Nephron (organoid): Measurements from ENCODE around the gene HSPG2.
A peak's percentile ranks its signal among the peaks of the same experiment; 100 is the strongest.

Experiments
- H3K27ac Mint-ChIP-seq, 3 experiments: 2 replicates each; pipeline ENCODE4 v1.8.0; 2020; ENCODE audit warnings: mixed read lengths in 3 of 3, mild to moderate bottlenecking in 2 of 3, moderate library complexity in 1 of 3
- H3K27me3 Mint-ChIP-seq: 2 replicates; pipeline ENCODE4 v1.8.0; 2021; ENCODE audit warnings: low read depth, mild to moderate bottlenecking, moderate library complexity, mixed read lengths
- H3K36me3 Mint-ChIP-seq: 2 replicates; pipeline ENCODE4 v1.8.0; 2020; ENCODE audit warnings: low read depth, mixed read lengths
- H3K4me1 Mint-ChIP-seq: 2 replicates; pipeline ENCODE4 v1.8.0; 2020; ENCODE audit warnings: mixed read lengths
- H3K4me3 Mint-ChIP-seq, 3 experiments: 2 replicates each; pipeline ENCODE4 v1.8.0; 2020; ENCODE audit warnings: mild to moderate bottlenecking in 3 of 3, mixed read lengths in 3 of 3, moderate library complexity in 2 of 3
- H3K9me3 Mint-ChIP-seq: 2 replicates; pipeline ENCODE4 v1.8.0; 2020; ENCODE audit warnings: mixed read lengths
- CTCF ChIP-seq, 3 experiments: fragments of 200-600 bp; sonication (generic); IDR thresholded peaks; one replicate each; pipeline ENCODE4 v1.5.0; 2021; ENCODE audit warnings: antibody characterized with exemption in 3 of 3; ENCODE audit not compliant: unreplicated experiment in 3 of 3

Gene HSPG2

GRCh38 chr1:21814981-21815582, 122.0 kb downstream of the HSPG2 start:
- H3K27me3 Mint-ChIP-seq: peaks cover 5% of the 10 kb centered on the region
- no peaks in the 10 kb centered on the region for H3K9me3 Mint-ChIP-seq
- peaks cover 6% of the 10 kb centered on the region for H3K36me3 Mint-ChIP-seq
- no peak for TF ChIP-seq CTCF (IDR thresholded peaks at IDR 0.05; ENCODE audit: unreplicated experiment in 3 of 3)
- H3K4me1 Mint-ChIP-seq: peaks cover 10% of the 10 kb centered on the region
- no peak overlapping the region for H3K27ac Mint-ChIP-seq
- peak overlapping the region; percentile 61 to 70 (median 69) for H3K4me3 Mint-ChIP-seq

DNA sequence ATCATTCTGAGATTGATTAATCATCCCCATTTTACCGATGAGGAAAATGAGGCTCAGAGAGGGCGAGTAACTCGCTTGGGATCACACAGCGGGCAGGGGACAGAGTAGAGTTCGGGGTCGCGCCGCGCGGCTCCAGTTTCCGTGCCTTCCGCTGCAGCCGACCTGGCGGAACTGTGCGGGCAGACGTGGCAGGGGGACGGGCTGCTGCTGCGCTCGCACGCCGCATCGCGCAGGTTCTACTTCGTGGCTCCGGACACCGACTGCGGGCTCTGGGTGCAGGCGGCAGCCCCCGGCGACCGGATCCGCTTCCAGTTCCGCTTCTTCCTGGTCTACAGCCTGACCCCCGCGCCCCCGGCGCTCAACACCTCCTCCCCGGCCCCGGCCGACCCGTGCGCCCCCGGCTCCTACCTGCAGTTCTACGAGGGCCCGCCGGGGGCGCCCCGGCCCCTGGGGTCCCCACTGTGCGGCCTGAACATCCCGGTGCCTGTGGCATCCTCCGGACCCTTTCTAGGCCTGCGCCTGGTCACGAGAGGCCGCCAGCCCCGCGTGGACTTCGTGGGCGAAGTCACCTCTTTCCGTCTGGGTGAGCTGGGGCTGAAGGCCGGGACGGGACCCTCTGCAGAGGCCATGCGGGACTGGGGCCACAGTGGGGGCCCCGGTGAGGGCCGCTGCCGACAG, 122.7 kb downstream of the HSPG2 start:
- Mint-ChIP-seq H3K27ac (no peak overlapping the region), H3K27me3 (peaks cover 5% of the 10 kb centered on the region), H3K9me3 (no peaks in the 10 kb centered on the region), H3K4me3 (peak overlapping the region in 2 of 3 experiments; percentile 51 to 59), H3K4me1 (peaks cover 10% of the 10 kb centered on the region), H3K36me3 (no peaks in the 10 kb centered on the region)
- peak; percentile 62 to 77 (median 65) for TF ChIP-seq CTCF (IDR thresholded peaks at IDR 0.05; ENCODE audit: unreplicated experiment in 3 of 3)

DNA sequence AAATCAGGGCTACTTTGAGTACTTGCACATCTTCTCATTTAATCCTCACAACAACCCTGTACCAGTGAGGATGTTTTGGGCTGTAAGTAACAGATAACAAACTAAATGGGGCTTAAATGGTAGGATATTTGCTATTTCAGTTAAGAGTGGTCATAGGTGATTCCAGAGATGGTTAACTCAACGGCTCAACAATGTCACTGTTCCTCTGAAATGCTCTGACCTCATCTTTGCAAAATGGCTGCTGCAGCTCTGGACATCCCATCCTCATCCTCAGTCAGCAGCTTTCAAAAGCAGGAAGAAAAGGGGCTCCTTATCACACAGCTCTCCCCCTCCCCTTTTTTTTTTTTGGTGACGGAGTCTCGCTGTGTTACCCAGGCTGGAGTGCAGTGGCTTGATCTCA, 123.6 kb downstream of the HSPG2 start:
- TF ChIP-seq CTCF (IDR thresholded peaks at IDR 0.05; ENCODE audit: unreplicated experiment in 3 of 3): no peak
- H3K9me3 Mint-ChIP-seq: no peaks in the 10 kb centered on the region
- H3K36me3 Mint-ChIP-seq: no peaks in the 10 kb centered on the region
- no peak overlapping the region for H3K27ac Mint-ChIP-seq
- no peak overlapping the region for H3K4me3 Mint-ChIP-seq
- H3K27me3 Mint-ChIP-seq: peaks cover 5% of the 10 kb centered on the region
- H3K4me1 Mint-ChIP-seq: peaks cover 10% of the 10 kb centered on the region

GRCh38 chr1:21811875-21812305, 125.2 kb downstream of the HSPG2 start, which contains the start of gene LDLRAD2:
LDLRAD2 (plus strand) TSS chr1:21812265; CDS start chr1:21812452, 187 bp downstream.
- Mint-ChIP-seq H3K9me3 (no peaks in the 10 kb centered on the region), H3K4me1 (peaks cover 7% of the 10 kb centered on the region), H3K4me3 (peak within 1 kb of the TSS in 1 of 3 experiments; percentile 13), H3K36me3 (no peaks in the 10 kb centered on the region), H3K27me3 (peaks cover 5% of the 10 kb centered on the region), H3K27ac (no peak within 1 kb of the TSS)
- TF ChIP-seq CTCF (IDR thresholded peaks at IDR 0.05; ENCODE audit: unreplicated experiment in 3 of 3): no peak

- Mint-ChIP-seq H3K4me3 (no peak overlapping the region), H3K27me3 (peaks cover 8% of the 10 kb centered on the region), H3K9me3 (no peaks in the 10 kb centered on the region), H3K36me3 (no peaks in the 10 kb centered on the region), H3K4me1 (no peaks in the 10 kb centered on the region), H3K27ac (no peak overlapping the region)
- TF ChIP-seq CTCF (IDR thresholded peaks at IDR 0.05; ENCODE audit: unreplicated experiment in 3 of 3): no peak
Measured at GRCh38 chr1:21804536-21804935, 132.6 kb downstream of the HSPG2 start.
